GM19193 (cell line): ENCODE data around the gene SEC14L3.

Source experiments
- POLR2A ChIP-seq: IDR thresholded peaks from 4 replicates; pipeline ENCODE4 v1.6.1; 2011; ENCODE audit not compliant: insufficient read depth, insufficient read length; ENCODE audit errors: extremely low read depth

The SEC14L3 gene

DNA sequence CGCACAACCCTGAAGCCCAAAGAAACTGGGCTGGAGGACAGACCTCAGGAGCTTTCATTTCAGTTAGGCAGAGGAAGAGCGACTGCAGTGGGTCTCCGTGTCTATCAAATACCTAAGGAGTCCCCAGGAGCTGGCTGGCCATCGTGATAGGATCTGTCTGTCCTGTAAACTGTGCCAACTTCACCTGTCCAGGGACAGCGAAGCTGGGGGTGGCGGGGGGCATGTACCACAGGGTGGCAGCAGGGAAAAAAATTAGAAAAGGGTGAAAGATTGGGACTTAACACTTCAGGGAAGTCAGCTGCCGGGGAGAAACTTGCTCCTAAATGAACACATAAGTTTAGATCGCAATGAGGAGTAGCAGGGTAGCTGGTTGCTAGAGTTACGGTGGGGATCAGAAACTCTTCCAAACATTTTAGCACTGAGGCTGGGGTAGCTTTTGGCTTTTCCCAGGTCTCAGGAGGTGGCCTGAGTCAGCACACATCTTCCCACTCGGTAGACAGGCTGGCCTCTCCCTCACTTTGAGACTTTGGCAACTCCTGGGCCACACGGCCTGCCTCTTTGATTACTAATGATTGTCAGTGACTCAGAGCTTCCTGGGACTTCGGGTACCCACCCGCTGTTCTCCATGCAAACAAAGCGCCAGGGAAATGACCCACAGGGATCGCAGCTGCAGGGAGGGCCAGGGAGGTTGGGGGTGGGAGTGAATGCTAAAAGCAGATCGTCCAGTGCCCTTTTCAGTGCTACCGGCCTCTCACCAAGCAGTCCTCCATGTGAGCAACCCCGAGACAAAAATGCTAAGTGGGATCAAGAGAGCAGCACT, 49.1 kb downstream of the SEC14L3 start:
- TF ChIP-seq POLR2A, result no peak

DNA sequence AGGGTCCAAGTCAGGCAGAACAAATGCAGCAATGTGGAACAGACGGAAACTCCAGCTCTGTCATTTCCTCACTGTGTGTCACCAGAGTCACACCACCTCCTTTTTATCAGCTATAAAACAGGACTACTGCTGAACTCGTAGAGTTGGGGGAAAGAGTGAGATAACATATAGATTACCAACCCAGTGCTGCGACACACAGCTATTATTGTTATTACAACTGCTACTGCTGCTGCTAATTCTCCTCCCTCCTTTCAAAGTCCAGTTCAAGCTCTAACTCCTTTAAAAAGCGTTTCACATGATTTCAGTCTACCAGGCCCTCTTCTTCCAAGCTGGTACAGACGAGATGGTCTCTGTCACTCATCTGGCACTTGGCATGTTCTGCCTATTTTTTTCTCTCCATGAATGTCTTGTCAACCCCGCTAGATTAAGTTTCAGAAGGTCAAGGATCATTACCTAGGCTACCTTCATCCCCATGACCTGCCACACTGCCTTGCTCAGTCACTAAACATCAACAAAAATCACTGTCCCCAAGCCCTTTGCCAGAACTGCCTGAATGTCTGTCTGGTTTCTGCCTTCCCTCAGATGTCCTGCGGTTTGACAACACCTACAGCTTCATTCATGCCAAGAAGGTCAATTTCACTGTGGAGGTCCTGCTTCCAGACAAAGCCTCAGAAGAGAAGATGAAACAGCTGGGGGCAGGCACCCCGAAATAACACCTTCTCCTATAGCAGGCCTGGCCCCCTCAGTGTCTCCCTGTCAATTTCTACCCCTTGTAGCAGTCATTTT, 49.9 kb downstream of the SEC14L3 start:
- TF ChIP-seq POLR2A, result no peak

DNA sequence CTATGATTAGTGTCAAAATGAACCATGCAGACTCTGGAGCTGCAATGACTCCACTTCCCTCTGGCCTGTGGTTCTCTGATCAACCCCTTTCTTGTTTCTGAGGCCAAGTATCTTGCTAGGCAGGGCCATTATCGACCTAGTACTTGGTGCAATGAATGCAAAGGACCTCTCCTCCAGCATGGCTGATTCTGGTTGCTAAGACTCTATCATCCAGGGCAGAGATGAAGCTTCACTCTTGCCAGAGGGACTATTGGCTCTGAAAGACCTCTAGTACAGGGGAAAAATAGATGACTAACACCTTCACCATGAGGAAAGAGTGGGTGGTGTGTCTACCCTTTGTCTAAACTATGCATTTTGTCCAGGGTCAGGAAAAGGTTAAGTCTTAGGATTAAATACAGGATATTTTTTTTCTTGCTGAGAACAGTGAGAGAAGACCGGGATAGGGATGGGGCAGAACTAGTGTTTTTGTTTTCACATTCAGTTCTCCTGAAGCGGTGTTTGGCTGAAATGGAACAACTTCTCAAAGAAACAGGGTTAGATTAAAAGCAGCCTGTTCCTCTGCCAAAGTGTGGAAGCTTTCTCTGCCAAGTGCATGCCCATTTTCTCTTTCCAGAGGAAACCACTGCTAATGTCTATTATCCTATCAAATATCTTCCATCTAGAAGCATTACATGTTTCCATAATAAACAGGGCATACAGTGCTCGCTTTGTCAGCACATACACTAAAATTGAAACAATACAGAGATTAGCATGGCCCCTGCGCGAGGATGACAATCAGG, 51.3 kb downstream of the SEC14L3 start:
- TF ChIP-seq POLR2A, result no peak

DNA sequence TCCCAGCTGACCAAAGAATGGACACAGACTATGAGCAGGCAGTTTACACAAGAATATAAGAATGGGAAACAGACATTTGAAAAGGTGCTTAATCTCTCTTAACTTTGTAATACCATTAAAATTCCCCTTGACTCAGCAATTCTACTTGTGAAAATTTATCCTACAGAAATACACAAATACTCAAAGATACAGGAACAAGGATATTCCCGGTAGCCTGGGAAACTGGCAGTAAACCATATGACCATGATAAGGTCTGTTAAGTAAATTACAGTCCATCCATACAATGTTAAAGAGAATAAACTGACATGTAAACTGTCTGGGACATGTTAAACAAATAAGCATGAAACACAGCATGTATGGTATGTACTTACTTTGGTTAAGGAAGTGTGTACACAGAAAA, 55.0 kb downstream of the SEC14L3 start:
- no peak for TF ChIP-seq POLR2A

DNA sequence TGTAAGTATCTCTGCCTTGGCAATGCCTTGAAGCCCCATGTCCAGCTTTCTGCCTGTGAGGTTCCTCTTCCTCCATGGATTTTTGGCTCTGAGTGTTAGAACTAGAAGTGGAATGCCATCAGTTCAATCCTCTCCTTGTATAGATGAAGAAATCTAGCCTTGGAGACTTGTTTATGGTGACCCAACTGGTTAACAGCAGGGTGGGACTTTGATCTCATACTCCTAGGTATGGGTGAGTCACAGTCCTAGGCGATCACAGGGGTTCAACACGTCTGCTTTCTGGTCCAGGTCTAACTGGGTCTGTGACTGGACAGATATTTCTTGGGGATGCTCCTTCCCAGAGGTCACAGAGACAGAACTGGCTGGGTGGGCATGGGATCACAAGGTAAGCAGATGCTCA, 55.4 kb downstream of the SEC14L3 start:
- no peak for TF ChIP-seq POLR2A

DNA sequence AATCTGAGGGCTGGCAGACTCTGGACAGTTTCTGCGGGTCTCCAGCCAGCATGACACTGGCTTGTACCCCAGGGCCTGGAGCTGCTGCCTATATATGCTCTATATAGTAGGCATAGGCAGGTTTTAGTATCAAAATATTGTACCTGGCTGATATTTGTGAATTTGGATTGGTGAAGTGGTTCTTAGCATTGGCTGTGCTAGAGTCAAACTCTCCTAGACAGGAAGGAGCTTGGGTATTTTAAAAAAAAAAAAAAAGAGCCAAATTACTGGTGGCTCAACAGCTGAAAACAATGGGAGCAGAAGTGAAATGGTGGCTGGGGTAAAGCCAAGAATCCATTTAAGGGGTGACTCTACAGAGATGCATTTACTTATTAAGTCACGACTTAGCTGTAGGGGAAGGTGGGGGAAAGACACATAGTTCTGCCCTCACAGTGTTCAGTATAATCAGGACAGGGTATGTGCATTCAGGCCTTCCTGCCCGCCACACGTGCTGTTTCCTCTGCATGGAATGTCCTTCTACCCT, 57.2 kb downstream of the SEC14L3 start:
- no peak for TF ChIP-seq POLR2A

DNA sequence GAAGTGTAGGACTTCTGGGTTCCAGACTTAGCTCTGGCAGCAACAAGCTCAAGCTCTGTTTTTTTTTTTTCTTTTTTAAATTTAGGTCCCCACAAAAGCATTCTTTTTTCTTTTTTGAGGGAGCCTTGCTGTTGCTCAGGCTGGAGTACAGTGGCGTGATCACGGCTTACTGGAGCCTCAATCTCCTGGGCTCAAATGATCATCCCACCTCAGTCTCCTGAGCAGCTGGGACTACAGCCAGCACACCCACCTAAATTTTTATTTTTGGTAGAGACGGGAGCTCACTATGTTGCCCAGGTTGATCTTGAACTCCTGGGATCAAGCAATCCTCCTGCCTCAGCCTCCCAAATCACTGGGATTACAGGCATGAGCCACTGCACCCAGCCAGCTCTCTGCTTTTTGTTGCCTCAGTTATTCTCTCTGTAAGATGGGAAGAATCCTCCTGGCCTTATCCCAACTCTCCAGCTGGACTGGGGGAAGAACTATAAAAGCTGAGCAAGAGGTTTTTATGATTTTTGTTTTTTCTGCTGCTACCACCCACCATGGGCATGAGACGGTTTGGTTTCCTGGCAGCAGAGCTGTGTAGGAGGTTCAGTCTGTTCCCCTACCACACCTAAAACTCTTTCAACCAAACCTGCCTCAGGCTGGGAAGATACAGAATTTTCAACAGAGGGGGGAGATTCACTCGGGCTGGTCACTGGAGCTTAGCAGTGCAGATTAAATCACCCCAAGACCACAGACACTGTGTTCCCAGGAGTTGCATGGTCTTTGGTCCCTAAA, 57.9 kb downstream of the SEC14L3 start:
- no peak for TF ChIP-seq POLR2A

DNA sequence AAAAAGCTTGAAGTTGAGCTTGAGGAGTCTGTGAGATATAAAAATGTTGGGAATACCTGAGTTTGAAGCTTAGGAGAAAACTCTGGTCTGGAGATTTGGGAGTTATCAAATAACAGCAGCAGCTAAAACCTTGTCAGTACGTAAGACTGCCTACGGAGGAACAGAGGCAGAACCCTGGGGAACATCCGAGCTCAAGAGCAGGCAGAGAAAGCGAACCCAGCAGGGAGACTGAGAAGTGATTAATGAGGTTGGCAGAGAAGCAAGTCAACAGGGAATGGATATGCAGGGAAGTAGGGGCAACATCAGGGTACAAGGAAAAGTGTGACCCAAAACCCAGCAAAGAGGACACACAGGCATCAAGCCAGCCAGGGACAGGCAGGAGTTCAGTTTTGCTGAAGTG, 58.8 kb downstream of the SEC14L3 start:
- no peak for TF ChIP-seq POLR2A

DNA sequence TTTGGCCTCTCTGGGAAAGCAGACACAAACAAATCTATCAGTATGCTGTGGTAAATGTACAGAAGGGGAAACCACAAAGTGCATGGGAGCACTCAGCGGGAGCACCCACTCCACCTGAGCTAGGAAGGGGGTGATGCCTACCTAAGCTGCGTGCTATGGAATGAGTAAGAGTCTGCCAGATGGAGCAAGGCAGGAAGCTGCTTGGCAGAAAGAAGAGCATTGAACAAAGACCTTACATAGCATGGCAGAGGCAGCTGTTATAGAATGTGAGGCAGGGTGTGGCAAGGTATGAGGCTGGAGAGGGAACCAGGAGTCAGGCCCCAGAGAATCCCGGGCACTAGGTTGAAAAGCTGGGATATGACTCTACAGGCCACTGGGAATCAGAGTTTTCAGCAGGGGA, 60.0 kb downstream of the SEC14L3 start:
- TF ChIP-seq POLR2A, result no peak
